ENCODE results near the gene SLC2A9.
"Not testable (repeated sequence)": the region's sequence is repeated elsewhere in the genome, so short reads cannot be mapped to it uniquely, and the experiment has no call there.

Gene SLC2A9

DNA sequence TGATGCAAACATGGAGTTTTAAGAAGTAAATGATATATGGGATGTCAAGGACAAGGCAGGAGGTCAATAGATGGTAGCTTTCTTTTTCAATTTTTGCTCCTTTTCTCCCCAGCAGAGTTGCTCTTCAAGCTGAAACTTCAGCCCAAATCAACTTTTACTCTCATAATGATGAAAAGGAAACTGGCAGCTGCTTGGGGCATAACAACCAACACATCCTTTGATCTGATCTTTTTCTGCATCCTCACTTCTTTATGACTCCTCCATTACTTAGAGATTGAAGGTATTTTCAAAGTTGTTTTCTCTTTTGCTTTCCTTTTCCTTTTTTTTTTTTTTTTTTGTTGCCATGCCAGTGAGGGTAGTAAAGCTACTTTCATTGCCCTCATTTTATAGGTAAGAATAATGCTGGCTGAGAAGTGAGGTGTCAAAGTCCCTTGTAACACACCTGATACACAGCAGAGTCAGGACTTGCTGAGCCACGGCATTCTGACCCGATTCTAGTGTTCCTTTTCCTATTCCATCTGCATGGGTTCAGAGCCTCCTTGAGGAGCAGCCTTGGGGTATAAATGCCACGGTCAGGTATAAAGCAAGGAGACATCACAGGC is 26.9 kb downstream of the SLC2A9 start:
- no peak for DNase-seq

DNA sequence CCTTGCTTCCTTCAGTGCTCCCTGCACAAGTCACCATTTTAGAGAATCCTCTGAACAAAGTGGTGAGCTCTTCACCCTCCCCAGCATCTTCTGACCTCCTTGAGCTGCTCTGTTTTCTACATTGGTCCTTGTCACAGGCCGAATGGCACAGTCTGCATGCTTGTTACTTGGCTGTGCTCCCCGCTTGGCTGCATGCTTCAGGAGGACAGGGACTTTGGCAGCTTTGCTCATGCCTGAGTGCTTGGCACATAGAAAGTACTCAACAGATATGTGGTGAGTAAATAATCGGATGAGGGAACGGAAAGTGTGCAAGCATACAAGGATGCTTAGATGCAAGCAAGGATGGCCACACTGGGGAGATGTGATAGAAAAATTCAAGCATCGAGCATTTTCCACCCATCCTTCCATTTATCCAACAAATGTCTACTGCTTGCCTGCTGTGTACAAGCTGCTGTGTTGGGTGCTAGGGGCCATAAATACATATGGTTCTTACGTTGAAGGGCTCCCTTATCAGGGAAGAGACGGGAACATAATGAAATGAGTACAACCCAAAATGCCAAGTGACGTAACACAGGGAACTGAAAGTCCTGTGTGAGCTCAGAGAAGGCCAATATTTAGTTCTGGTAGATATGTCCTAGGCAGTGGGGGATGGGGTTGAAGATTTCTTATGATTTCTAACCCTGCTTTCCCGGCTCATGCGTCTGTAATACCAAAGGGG is 31.2 kb downstream of the SLC2A9 start:
- DNase-seq: no peak

DNA sequence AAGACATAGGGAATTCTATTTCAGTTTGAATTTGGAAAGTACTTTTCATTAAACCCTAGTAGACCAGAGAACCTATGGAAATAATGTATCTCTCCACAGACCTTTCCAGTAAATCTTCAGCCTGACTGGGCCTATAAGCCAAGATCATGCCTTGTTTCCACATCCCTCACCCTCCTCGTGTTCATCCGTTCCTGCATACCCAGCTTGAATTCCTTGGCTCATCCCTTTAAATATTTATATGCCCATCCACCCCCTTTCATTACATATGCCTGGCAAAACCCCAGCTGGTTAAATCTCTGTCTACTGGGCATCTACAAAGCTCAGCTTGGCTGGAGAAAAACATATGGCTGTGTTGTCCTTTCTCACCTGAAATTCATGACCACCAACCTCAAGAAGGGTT is 32.4 kb downstream of the SLC2A9 start:
- no peak for DNase-seq

DNA sequence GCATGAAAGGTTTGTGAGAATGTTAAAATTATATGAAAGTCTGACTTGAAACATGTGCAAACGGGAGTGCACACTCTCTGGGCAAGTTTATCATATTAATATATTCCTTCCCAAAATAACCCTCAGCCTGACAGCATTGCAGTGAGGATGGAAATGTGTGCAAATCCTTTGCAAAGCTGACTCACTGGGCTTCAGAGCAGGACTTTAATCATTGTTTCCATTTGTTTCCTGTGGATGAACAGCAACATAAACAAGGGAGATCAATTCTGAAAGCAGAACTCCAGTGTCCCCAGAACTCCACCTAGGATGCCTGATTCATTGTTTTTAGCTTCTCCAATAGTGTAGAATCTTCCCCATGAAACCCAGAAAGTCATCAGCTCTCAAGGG is 32.9 kb downstream of the SLC2A9 start:
- no peak for DNase-seq

DNA sequence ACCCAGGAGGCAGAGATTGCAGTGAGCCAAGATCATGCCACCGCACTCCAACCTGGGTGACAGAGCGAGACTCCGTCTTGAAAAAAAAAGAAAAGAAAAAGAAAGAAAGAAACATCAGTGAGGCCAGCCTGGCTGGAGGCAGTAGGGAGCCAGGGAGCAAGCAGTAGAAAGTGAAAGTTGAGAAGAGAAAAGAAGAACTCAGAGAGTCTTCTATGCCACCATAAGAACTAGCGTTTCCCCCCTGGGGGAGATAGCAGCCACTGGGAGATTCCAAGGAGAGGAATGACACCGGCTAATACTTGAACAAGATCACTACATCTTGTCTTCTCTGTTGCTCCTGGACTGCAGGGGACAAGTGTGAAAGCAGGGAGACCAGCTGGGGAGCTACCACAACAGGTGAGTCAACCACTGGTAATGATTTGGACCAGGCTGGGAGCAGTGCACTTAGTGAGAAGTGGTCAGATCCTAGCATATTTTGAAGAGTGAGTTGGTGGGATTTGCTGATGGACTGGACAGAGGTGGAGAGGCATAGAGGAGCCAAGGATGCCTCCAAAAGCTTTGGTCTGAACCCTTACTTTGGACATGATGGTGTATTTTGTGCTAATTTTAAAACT is 33.4 kb downstream of the SLC2A9 start:
- no peak for DNase-seq

DNA sequence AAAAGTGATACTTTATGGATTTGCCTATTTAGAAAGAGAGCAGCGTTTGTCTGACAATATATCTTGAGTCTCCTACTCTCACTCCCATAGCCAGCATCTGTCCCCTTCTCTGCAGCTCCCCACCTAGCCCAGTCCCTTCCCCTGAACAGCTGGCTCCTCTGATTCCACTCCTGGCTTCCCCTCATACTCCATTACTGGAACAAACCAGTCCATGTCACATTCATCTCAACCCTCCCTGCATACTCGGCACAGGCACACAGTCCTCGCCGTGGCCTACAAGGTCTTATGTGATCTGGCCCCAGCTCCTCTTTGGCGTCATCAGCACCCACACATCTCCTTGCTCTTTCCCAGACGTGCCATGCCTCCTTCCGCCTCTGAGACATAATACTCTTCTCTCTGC is 36.7 kb downstream of the SLC2A9 start:
- DNase-seq: no peak

DNA sequence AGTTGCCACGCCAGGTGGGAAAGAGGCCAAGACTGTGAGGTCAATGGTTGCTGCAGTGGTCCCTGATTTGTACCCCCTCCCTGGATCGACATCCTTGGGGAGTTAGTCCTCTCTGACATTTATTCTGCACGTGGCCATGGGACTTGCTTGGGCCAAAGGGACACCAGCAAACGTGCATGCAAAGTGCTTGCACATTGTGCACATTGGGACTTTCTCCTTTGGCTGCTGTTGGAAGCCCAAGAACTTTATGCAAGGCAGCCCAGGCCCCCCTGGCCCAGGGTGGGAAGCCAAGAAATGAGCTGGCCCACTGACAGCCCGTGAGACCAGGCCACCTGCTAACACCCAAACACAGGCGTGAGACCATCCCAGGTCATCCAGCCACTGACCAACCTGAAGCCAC is 38.1 kb downstream of the SLC2A9 start:
- DNase-seq: no peak

DNA sequence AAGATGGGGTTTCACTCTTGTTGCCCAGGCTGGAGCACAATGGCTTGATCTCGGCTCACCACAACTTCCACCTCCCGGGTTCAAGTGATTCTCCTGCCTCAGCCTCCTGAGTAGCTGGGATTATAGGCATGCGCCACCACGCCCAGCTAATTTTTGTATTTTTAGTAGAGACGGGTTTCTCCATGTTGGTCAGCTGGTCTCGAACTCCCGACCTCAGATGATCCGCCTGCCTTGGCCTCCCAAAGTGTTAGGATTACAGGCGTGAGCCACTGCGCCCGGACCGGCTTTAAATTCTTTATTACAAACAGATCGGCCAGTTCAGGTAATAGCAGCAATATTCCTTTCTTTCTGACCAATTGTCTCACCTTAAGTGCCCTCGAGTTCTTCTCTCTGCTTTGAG is 39.4 kb downstream of the SLC2A9 start:
- not testable (repeated sequence) for DNase-seq

DNA sequence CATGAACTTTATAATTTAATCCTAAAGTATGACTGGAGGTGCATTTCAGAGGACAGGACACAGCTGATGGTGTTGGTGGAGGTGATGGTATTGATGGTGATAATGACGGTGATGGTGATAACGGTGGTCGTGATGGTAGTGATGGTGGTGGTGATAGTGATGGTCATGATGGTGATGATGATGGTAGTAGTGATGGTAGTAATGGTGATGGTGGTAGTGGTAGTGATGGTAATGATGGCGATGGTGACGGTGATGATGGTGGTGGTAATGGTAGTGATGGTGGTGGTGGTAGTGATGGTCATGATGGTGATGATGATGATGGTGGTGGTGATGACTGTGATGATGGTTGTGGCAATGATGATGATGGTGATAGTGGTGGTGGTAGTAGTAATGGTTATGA is 40.4 kb downstream of the SLC2A9 start:
- no peak for DNase-seq

DNA sequence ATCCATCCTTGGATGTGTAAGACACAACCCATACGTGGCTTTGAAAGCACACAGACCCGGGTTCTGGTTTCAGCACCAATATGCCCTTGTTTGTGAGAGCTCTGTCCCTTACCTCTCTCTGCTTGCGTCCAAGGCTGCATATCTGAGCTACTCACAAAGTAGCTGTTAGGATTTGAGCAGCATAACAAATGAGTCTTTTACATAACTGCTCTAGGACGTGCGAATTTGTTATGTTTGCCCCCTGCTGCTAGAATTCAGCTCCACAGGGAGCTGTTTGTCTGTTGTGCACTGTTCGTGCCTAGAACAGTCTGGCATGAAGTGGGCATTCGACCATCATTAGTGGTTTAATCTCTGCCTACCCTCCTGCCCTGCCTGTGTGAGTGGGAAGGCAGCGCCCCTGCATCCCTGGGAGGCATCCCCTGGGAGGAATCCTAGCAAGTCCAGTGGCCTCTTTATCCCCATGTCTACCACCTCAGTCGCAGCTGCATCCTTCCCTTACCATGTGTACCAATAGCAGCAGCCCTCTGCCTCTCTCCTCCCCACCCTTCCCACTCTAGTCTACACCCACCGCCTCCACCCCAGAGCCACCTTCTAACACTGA is 42.1 kb downstream of the SLC2A9 start:
- DNase-seq: no peak

DNA sequence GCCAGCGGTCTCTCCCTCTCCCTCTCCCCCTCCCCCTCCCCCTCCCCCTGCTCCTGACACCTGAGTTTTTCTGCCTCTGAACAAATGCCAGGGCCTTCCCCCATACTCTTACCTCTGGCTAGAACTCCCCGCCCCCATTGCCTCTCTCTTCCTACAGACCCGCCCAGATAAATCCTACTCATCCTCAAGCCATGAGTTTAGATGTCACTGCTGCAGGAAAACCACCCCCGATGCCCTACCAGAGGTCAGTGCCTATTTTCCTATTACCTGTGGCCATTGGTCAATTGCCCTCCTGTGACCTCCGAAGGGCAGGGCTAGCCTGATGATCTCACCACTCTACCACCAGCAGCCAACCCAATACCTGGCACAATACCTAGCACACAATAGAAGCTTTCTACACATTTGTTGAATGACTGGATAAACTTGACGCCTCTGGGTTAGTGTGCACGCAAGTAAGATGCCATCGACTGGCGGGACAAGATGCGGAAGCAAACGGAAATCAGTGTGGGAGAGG is 43.7 kb downstream of the SLC2A9 start:
- no peak for DNase-seq

DNA sequence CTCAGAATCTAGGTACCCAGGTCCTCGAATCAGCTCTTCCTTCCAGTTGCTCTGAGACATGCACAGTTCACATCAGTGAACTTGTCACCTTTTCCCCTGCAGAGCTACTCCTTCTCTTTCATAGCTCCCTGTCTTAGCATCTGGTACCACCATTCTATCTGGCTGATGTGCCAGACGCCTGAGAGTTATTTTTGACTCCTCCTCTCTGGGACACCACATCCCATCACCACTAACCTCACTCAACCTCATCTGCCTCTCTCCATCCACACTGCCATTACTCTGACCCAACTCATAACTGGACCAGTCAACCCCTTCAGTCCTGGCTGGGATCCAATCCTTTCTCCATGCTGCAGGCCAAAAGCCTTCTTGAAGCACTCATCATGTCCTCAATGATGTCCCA is 44.5 kb downstream of the SLC2A9 start:
- no peak for DNase-seq

DNA sequence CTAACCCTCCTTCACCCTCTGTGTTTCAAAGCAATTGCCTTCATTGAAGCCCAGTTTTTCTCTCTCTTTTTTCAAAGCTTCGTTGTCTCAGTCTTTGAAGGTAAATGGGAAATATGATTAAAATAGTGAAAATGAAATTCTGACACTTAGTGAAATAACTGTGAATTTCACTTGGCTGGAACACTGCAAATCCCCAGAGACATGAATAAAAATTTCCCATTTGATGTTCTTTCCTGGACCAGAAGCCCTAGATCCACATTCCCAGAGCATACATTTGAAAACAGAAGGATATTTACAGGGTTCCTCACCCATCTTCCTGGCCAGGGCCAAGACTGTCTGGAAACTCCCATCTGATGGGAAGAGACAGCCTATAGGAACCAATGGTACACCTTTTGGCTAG is 45.0 kb downstream of the SLC2A9 start:
- DNase-seq: no peak

DNA sequence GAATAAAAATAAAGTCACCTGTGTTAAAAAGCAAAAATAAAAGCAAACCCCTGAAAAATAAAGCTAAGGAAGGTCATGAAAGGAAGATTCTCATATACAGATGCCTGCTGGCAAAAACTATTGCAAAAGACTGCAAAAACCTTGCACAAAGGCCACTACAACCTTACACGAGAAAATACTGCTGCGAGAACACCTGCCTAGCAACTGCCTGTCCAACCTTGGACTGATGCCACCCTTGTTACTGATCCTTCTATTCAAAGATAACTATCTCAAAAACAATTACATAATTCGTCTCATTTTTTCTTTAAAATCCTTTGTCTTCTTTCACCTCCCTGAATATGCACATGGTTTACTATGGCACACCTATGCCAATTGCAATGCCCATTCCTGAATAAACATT is 49.6 kb downstream of the SLC2A9 start:
- no peak for DNase-seq

DNA sequence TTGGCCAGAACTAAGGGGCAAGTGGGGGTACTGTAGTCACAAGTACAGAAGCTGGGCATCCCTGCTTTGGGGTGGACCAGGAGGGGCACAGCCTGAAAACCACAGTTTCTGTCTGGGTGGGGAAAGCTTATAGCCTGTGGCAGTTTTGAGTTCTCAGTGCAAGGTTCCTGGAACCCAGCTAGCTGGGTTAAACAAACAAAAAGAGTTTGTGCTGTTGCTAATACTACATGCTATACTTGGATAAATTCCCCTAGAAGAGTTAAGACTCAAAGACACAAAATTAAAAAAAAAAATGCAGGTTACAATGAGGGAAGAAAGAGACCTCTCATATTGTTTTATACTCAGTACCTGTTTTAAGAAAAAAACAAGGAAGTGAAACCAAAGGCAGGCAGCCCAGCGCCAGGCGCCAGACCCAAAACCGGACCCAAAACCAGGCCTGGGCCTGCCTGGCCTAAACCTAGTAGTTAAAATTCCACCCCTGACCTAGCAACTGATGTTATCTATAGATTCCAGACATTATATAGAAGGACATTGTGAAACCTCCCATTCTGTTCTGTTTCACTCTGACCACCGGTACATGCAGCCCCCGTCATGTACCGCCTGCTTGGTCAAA is 50.8 kb downstream of the SLC2A9 start:
- no peak for DNase-seq

DNA sequence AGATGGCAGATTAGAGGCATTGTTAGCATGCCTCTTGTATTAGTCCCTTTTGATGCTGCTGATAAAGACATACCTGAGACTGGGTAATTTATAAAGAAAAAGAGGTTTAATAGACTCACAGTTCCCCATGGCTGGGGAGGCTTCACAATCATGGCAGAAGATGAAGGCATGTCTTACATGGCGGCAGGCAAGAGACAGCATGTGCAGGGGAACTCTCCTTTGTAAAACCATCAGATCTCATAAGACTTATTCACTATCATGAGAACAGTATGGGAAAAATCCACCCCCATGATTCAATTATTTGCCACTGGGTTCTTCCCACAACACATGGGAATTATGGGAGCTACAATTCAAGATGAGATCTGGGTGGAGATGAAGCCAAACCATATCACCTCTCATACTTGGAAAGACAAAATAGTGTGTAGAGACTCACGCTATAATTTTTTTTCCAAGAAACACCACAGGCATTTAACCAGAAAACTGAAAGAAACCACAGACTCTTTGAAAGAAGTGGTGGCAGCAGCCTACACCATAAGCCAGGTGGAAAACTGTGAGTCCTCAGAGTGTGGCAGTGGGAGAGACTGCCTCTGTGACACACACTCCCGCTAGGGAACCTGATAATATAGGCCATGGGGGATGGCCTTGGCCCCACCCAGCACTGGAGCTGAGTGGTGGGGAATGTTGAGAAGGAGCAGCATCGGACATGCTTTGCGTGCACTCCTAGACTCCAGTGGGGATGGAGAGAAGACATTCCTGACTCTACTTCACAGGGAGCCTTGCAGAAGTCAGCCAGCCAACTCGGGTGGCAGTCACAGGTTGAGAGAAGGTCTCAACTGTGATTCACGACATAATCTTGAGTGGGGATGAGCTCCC is 51.5 kb downstream of the SLC2A9 start:
- DNase-seq: no peak

DNA sequence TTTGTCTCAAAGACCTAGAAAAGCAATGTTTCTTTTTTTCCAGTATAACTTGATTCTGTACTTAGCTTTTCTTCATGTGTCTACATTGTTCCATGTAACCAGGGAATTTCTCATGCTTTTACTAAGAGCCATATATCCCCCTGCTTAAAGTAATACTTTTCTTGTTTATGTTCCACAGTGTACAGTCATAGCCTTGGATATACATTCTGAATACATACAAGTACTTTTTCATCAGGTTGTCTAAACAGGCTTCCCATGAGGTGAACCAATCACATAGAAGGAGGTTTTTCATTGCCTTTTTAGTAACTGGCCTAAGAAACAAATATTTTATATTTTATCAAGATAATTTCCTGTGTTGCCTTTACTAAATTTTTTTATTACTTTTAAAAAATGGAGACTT is 52.8 kb downstream of the SLC2A9 start:
- no peak for DNase-seq

DNA sequence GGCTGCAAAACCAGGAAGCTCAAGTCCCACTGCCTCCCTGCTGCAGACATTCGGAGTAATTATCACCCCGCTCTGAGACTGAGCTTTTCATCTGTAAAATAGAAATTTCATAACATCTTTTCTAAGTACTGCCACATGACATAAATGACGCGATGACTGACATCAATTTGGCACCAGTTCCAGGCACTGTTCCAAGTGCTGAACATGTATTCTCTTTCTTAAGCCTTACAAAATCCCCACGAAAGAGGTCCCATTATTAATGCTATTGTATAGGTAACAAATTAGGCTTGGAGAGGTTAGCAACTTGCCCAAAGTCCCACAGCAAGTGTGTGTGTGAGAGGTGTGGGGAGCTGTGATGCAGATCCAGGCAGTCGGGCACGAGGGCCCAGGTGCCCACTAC is 56.4 kb downstream of the SLC2A9 start:
- DNase-seq: no peak

DNA sequence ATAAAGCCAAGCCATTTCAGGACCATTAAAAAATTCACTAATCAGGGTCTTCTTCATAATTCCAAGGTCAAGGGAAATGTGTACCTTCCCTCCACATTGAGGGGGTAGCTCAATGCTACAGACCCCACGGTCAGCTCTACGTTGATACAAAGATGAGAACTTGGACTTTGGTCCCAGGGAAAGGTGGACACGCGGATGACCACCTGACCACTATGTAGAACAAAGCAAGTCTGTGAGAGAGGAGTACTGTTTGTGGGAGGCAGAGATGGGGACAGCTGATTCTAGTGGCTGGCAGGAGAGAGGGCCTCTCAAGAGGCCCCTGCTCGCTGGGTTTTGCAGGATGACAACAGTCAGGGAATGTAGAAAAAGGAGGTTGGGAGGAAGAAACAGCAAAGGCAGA is 58.0 kb downstream of the SLC2A9 start:
- no peak for DNase-seq

DNA sequence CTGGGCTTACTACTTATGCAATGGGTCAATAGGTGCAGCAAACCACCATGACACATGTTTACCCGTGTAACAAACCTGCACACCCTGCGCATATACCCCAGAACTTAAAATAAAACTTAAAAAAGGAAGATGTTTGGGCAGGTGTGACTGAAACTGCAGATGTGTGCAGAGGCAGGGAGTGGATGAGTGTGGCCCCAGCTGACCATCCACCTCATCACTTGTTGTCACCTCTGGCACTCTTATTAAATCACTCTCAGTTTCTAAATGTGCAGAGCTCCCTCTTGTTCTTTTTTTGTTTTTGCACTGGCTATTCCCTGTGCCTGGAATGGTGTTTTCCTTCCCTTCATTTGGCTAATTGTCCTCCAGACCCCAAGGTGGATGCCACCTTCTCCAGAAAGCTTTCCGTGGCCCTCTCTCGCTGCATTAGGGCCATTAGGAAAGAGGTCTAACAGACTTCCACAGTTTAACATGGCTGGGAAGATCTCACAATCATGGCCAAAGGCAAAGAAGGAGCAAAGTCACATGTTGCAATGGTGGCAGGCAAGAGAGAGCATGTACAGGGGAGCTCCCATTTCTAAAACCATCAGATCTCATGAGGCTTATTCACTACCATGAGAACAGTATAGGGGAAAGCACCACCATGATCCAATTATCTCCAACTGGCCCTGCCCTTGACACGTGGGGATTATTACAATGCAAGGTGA is 58.5 kb downstream of the SLC2A9 start:
- DNase-seq: no peak

DNA sequence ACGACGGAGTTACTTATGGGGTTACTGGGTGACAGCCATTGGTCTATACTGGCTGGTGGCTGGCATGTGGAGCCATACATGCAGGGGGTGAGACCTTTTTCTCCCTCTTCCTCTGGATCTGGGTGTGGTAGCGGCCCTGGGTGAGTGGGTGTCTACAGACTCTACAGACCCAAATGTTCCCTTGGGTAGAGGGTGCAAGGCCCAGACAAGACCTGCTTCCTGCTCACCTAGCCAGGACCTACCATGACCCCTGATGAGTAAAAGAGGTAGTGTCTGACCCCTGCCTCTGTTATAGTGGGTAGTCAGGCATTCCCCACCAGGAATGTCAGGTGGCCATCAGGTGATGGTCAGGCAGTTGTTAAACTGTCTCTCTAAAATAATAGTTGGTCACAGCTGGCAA is 66.8 kb downstream of the SLC2A9 start:
- DNase-seq: no peak

DNA sequence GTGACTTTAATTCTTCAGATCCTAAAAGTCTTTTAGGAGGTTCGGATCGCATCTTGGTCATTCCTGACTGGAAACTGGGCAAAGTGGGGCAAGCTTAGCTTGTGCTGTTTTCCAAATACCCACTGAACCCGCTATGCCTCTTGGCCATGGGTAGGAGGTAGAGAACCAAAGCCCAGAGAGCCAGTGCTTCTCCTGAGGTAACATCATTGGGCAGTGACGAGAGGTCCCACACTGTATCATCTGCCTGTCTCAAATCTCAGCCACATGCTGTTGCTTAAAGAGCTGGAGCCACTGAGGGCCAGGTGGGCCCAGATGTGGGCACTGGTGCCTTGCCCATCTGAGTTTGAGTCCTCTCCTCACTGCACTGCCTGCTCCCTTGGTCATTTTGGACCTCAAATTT is 68.2 kb downstream of the SLC2A9 start:
- no peak for DNase-seq

All from KG1 (cell line).